ENCODE results near the gene EIF2S3. TPM values are rescaled to one million over a fixed set of nuclear protein-coding genes. Genes with fewer than 3 reads are reported as not detected.

The EIF2S3 gene
- total RNA-seq, 6 experiments from 2014 or later = 55.1 to 81.1 (median 59.7) TPM

DNA sequence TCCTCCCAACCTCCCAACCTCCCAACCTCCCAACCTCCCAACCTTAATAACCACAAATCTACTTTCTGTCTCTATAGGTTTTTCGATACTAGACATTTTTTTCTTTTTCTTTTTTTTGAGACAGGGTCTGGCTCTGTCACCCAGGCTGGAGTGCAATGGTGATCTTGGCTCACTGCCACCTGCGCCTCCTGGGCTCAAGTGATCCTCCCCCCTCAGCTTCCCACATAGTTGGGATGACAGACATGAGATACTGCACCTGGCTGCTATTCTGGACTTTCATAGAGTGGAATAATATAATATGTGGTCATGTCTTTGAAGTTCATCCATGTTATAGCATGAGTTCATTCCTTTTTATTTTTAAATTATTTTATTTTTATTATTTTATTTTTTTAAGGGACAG lies 55.3 kb downstream of the EIF2S3 start:
- DNase-seq (no peak), ATAC-seq (no peak)
- Histone ChIP-seq H3K4me3 (no peak overlapping the region), H3K27ac (no peak overlapping the region), H3K36me3 (no peaks in the 10 kb centered on the region), H3K27me3 (no peaks in the 10 kb centered on the region), H3K9me3 (no peaks in the 10 kb centered on the region), H3K4me1 (no peaks in the 10 kb centered on the region)
- TF ChIP-seq CTCF (IDR thresholded peaks at IDR 0.05) (no peak), POLR2A (IDR thresholded peaks at IDR 0.05) (no peak)
- WGBS (ENCODE audit: insufficient coverage, low coverage, low lambda C conversion rate, missing lambda C conversion rate) = 80% methylated on average over 2 of the region's 2 CpGs
- intact Hi-C loops (cut with DNase I) = no loop called here

DNA sequence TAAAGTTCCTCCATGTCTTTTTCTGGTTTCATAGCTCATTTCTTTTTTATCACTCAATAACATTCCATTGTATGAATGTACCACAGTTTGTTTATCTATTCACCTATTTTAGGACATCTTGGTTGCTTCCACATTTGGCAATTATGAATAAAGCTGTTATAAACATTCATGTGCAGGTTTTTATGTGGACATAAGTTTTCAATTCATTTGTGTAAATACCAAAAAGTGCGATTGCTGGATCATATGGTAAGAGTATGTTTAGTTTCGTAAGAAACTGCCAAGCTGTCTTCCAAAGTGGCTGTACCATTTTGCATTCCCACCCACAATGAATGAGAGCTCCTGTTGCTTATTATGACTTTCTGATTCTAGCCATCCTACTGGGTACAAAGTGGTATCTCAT lies 58.4 kb downstream of the EIF2S3 start:
- H3K9me3 ChIP-seq = no peaks in the 10 kb centered on the region
- intact Hi-C loops (cut with DNase I) = no loop called here
- no peak overlapping the region for H3K4me3 ChIP-seq
- H3K36me3 ChIP-seq = no peaks in the 10 kb centered on the region
- DNase-seq (no peak), ATAC-seq (no peak)
- no peak overlapping the region for H3K27ac ChIP-seq
- no peak for TF ChIP-seq CTCF (IDR thresholded peaks at IDR 0.05)
- TF ChIP-seq POLR2A (IDR thresholded peaks at IDR 0.05) = no peak
- H3K4me1 ChIP-seq = peaks cover 0 to 4% (median 0%) of the 10 kb centered on the region in 4 donors
- H3K27me3 ChIP-seq = no peaks in the 10 kb centered on the region
- 86% methylated on average over 2 of the region's 2 CpGs for WGBS (ENCODE audit: insufficient coverage, low coverage, low lambda C conversion rate, missing lambda C conversion rate)

DNA sequence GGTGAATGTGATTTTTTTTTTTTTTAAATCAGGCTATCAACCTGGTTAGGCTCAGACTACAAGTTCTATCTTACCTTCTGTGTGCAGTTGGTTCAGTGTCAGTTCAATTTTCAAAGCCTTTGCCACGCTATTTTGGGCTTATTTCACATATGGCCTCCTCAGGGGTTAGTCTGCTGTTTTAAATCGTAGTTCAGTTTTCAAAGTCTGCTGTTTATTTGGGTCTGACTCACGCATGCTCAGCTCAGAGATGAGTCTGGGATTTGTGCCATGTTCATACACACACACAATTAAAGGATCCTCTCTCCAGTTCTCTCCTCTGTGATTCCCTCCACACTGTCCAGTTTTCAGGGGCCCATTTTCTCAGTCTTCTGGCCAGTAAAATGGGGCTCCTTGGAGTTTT lies 62.5 kb downstream of the EIF2S3 start:
- H3K27me3 ChIP-seq = no peaks in the 10 kb centered on the region
- H3K4me3 ChIP-seq = no peak overlapping the region
- 29% methylated on average over 3 of the region's 3 CpGs for WGBS (ENCODE audit: insufficient coverage, low coverage, low lambda C conversion rate, missing lambda C conversion rate)
- H3K27ac ChIP-seq = no peak overlapping the region
- peaks cover 0 to 4% (median 0%) of the 10 kb centered on the region in 4 donors for H3K4me1 ChIP-seq
- intact Hi-C loops (cut with DNase I) = no loop called here
- no peaks in the 10 kb centered on the region for H3K9me3 ChIP-seq
- TF ChIP-seq POLR2A (IDR thresholded peaks at IDR 0.05) (no peak), CTCF (IDR thresholded peaks at IDR 0.05) (no peak)
- no peaks in the 10 kb centered on the region for H3K36me3 ChIP-seq
- ATAC-seq = peak; percentile 82 to 95 (median 87)
- peak in 1 of 3 donors; percentile 47 for DNase-seq

DNA sequence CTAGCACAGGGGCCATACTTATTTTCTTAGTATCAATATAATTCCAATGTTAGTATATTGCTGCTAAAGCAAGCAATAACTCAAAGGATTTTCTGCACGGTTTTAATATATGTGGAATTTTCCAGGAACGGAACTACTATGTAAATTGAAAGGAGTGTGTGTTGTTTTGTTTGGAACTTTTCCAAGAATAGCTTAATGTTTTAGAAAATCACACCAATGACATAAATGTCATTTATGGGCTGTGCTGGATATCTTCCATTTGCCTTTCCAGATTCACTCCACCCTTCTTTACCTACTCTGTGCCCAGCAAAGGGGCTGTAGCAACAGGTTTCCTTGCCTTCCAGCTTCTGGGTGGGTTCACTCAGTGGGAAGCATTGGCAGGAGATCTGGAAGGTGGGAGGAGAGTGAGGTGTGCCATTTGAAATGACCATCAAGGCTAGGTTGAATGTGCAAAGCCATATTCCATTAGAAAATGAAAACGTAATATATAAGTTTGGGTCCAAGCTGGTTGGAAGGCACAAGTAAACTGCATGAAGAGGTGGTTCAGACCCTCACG lies 69.6 kb downstream of the EIF2S3 start:
- Histone ChIP-seq H3K27ac (no peak overlapping the region), H3K4me1 (no peaks in the 10 kb centered on the region), H3K27me3 (no peaks in the 10 kb centered on the region), H3K36me3 (no peaks in the 10 kb centered on the region), H3K9me3 (no peaks in the 10 kb centered on the region), H3K4me3 (no peak overlapping the region)
- intact Hi-C loops (cut with DNase I) = no loop called here
- DNase-seq = no peak
- WGBS (ENCODE audit: insufficient coverage, low coverage, low lambda C conversion rate, missing lambda C conversion rate) = 44% methylated on average over 4 of the region's 4 CpGs
- ATAC-seq = no peak
- TF ChIP-seq POLR2A (IDR thresholded peaks at IDR 0.05) (no peak), CTCF (IDR thresholded peaks at IDR 0.05) (no peak)

All from right lobe of liver (tissue), 6 donors.